ENCODE results near the gene ANKRD40.

The ANKRD40 gene

GRCh38 chr17:50662632-50663225 is 45.0 kb downstream of the ANKRD40 start:
- H3K27me3 ChIP-seq (ENCODE audit: control insufficient read depth in 3 of 3, insufficient read depth in 3 of 3, low read depth in 1 of 3, low read length in 3 of 3): peaks cover 0 to 12% (median 0%) of the 10 kb centered on the region in 3 experiments
- H3K4me1 ChIP-seq (ENCODE audit: control insufficient read depth in 2 of 2, insufficient read depth in 1 of 2, low read depth in 1 of 2, low read length in 2 of 2): peaks cover 3 to 10% of the 10 kb centered on the region in 2 donors
- H3K4me3 ChIP-seq (ENCODE audit: low read length in 2 of 2): no peak overlapping the region
- no peak overlapping the region for H3K9ac ChIP-seq (ENCODE audit: low read depth, low read length, poor library complexity)
- no peak overlapping the region for H3K14ac ChIP-seq (ENCODE audit: low read length)
- no peak overlapping the region for H2BK15ac ChIP-seq (ENCODE audit: low read length)
- H4K8ac ChIP-seq (ENCODE audit: low read depth, low read length): no peak overlapping the region
- no peak for DNase-seq (ENCODE audit: low spot score)
- H4K91ac ChIP-seq (ENCODE audit: low read depth, low read length, poor library complexity): no peak overlapping the region
- no peak overlapping the region for H2AFZ ChIP-seq (ENCODE audit: low read length)
- H3K36me3 ChIP-seq (replicated peaks in 1 of 2; ENCODE audit: control insufficient read depth in 2 of 2, insufficient read depth in 2 of 2, low read length in 2 of 2): no peaks in the 10 kb centered on the region
- no peaks in the 10 kb centered on the region for H3K79me1 ChIP-seq (ENCODE audit: low read depth, low read length)
- H3K4ac ChIP-seq (ENCODE audit: low read length): no peak overlapping the region
- no peak overlapping the region for H2BK120ac ChIP-seq (ENCODE audit: low read depth, low read length)
- H2BK5ac ChIP-seq (ENCODE audit: low read length): no peak overlapping the region
- H3K18ac ChIP-seq (ENCODE audit: low read length): peak overlapping the region; percentile 41
- no peaks in the 10 kb centered on the region for H3K9me3 ChIP-seq (replicated peaks in 1 of 2; ENCODE audit: control insufficient read depth in 2 of 2, insufficient read depth in 1 of 2, low read depth in 1 of 2, low read length in 2 of 2)
- WGBS, 2 donors (ENCODE audit: extremely low coverage in 2 of 2, insufficient read length in 2 of 2, insufficient replicate concordance in 1 of 2): no CpG with 5 or more reads among the region's 9 CpGs
- H3K23ac ChIP-seq (ENCODE audit: low read depth, low read length, poor library complexity): peak overlapping the region; percentile 19
- H2BK12ac ChIP-seq (ENCODE audit: low read length): peak overlapping the region; percentile 52
- no peak overlapping the region for H3K4me2 ChIP-seq (ENCODE audit: insufficient read depth, low read length, poor library complexity, severe bottlenecking)
- H3K27ac ChIP-seq (replicated peaks; ENCODE audit: low read length): no peak overlapping the region
- H2AK5ac ChIP-seq (ENCODE audit: low read depth, low read length): peak overlapping the region; percentile 67

- no peak overlapping the region for H3K14ac ChIP-seq (ENCODE audit: low read length)
- no peak overlapping the region for H3K23ac ChIP-seq (ENCODE audit: low read depth, low read length, poor library complexity)
- no peak overlapping the region for H2BK15ac ChIP-seq (ENCODE audit: low read length)
- no peak overlapping the region for H3K4me2 ChIP-seq (ENCODE audit: insufficient read depth, low read length, poor library complexity, severe bottlenecking)
- H2BK5ac ChIP-seq (ENCODE audit: low read length): no peak overlapping the region
- no peak overlapping the region for H3K9ac ChIP-seq (ENCODE audit: low read depth, low read length, poor library complexity)
- H3K4me3 ChIP-seq (ENCODE audit: low read length in 2 of 2): no peak overlapping the region
- no peaks in the 10 kb centered on the region for H3K36me3 ChIP-seq (replicated peaks in 1 of 2; ENCODE audit: control insufficient read depth in 2 of 2, insufficient read depth in 2 of 2, low read length in 2 of 2)
- H3K27ac ChIP-seq (replicated peaks; ENCODE audit: low read length): no peak overlapping the region
- DNase-seq (ENCODE audit: low spot score): no peak
- no CpG with 5 or more reads among the region's 9 CpGs for WGBS, 2 donors (ENCODE audit: extremely low coverage in 2 of 2, insufficient read length in 2 of 2, insufficient replicate concordance in 1 of 2)
- peaks cover 0 to 21% (median 0%) of the 10 kb centered on the region in 3 experiments for H3K27me3 ChIP-seq (ENCODE audit: control insufficient read depth in 3 of 3, insufficient read depth in 3 of 3, low read depth in 1 of 3, low read length in 3 of 3)
- H3K4ac ChIP-seq (ENCODE audit: low read length): no peak overlapping the region
- H2BK120ac ChIP-seq (ENCODE audit: low read depth, low read length): no peak overlapping the region
- H3K18ac ChIP-seq (ENCODE audit: low read length): peak overlapping the region; percentile 46
- peak overlapping the region; percentile 62 for H2AFZ ChIP-seq (ENCODE audit: low read length)
- H3K79me1 ChIP-seq (ENCODE audit: low read depth, low read length): no peaks in the 10 kb centered on the region
- peaks cover 3 to 10% of the 10 kb centered on the region in 2 donors for H3K4me1 ChIP-seq (ENCODE audit: control insufficient read depth in 2 of 2, insufficient read depth in 1 of 2, low read depth in 1 of 2, low read length in 2 of 2)
- H2AK5ac ChIP-seq (ENCODE audit: low read depth, low read length): peak overlapping the region; percentile 41
- H2BK12ac ChIP-seq (ENCODE audit: low read length): no peak overlapping the region
- H3K9me3 ChIP-seq (replicated peaks in 1 of 2; ENCODE audit: control insufficient read depth in 2 of 2, insufficient read depth in 1 of 2, low read depth in 1 of 2, low read length in 2 of 2): no peaks in the 10 kb centered on the region
- no peak overlapping the region for H4K8ac ChIP-seq (ENCODE audit: low read depth, low read length)
- H4K91ac ChIP-seq (ENCODE audit: low read depth, low read length, poor library complexity): no peak overlapping the region
Observed at GRCh38 chr17:50661795-50662391, 45.8 kb downstream of the ANKRD40 start.

- H2BK12ac ChIP-seq (ENCODE audit: low read length): no peak overlapping the region
- H3K36me3 ChIP-seq (replicated peaks in 1 of 2; ENCODE audit: control insufficient read depth in 2 of 2, insufficient read depth in 2 of 2, low read length in 2 of 2): no peaks in the 10 kb centered on the region
- no peak overlapping the region for H3K27ac ChIP-seq (replicated peaks; ENCODE audit: low read length)
- no peak overlapping the region for H3K14ac ChIP-seq (ENCODE audit: low read length)
- no peak overlapping the region for H3K4me2 ChIP-seq (ENCODE audit: insufficient read depth, low read length, poor library complexity, severe bottlenecking)
- H3K4me1 ChIP-seq (ENCODE audit: control insufficient read depth in 2 of 2, insufficient read depth in 1 of 2, low read depth in 1 of 2, low read length in 2 of 2): peaks cover 3 to 10% of the 10 kb centered on the region in 2 donors
- peak overlapping the region; percentile 62 for H2AFZ ChIP-seq (ENCODE audit: low read length)
- no peak overlapping the region for H3K4me3 ChIP-seq (ENCODE audit: low read length in 2 of 2)
- no peak overlapping the region for H2BK15ac ChIP-seq (ENCODE audit: low read length)
- WGBS, 2 donors (ENCODE audit: extremely low coverage in 2 of 2, insufficient read length in 2 of 2, insufficient replicate concordance in 1 of 2): no CpG with 5 or more reads among the region's 5 CpGs
- H3K4ac ChIP-seq (ENCODE audit: low read length): no peak overlapping the region
- H2BK5ac ChIP-seq (ENCODE audit: low read length): no peak overlapping the region
- H3K9me3 ChIP-seq (replicated peaks in 1 of 2; ENCODE audit: control insufficient read depth in 2 of 2, insufficient read depth in 1 of 2, low read depth in 1 of 2, low read length in 2 of 2): no peaks in the 10 kb centered on the region
- H2AK5ac ChIP-seq (ENCODE audit: low read depth, low read length): no peak overlapping the region
- H3K9ac ChIP-seq (ENCODE audit: low read depth, low read length, poor library complexity): no peak overlapping the region
- H4K91ac ChIP-seq (ENCODE audit: low read depth, low read length, poor library complexity): no peak overlapping the region
- H4K8ac ChIP-seq (ENCODE audit: low read depth, low read length): no peak overlapping the region
- no peak overlapping the region for H2BK120ac ChIP-seq (ENCODE audit: low read depth, low read length)
- H3K27me3 ChIP-seq (ENCODE audit: control insufficient read depth in 3 of 3, insufficient read depth in 3 of 3, low read depth in 1 of 3, low read length in 3 of 3): peaks cover 0 to 22% (median 0%) of the 10 kb centered on the region in 3 experiments
- peak overlapping the region; percentile 20 for H3K18ac ChIP-seq (ENCODE audit: low read length)
- no peak overlapping the region for H3K23ac ChIP-seq (ENCODE audit: low read depth, low read length, poor library complexity)
- H3K79me1 ChIP-seq (ENCODE audit: low read depth, low read length): no peaks in the 10 kb centered on the region
- no peak for DNase-seq (ENCODE audit: low spot score)
Observed at GRCh38 chr17:50661348-50661747, 46.4 kb downstream of the ANKRD40 start.

GRCh38 chr17:50660887-50661345 is 46.8 kb downstream of the ANKRD40 start:
- Histone ChIP-seq H3K4me3 (ENCODE audit: low read length in 2 of 2) (no peak overlapping the region), H3K36me3 (replicated peaks in 1 of 2; ENCODE audit: control insufficient read depth in 2 of 2, insufficient read depth in 2 of 2, low read length in 2 of 2) (no peaks in the 10 kb centered on the region), H2BK15ac (ENCODE audit: low read length) (peak overlapping the region; percentile 53), H3K79me1 (ENCODE audit: low read depth, low read length) (no peaks in the 10 kb centered on the region), H3K27ac (replicated peaks; ENCODE audit: low read length) (no peak overlapping the region), H3K4ac (ENCODE audit: low read length) (no peak overlapping the region), H2AFZ (ENCODE audit: low read length) (no peak overlapping the region), H3K14ac (ENCODE audit: low read length) (no peak overlapping the region), H2BK12ac (ENCODE audit: low read length) (peak overlapping the region; percentile 47), H3K4me2 (ENCODE audit: insufficient read depth, low read length, poor library complexity, severe bottlenecking) (no peak overlapping the region), H3K9ac (ENCODE audit: low read depth, low read length, poor library complexity) (peak overlapping the region; percentile 25), H2BK120ac (ENCODE audit: low read depth, low read length) (no peak overlapping the region), H3K23ac (ENCODE audit: low read depth, low read length, poor library complexity) (no peak overlapping the region), H2BK5ac (ENCODE audit: low read length) (no peak overlapping the region), H3K9me3 (replicated peaks in 1 of 2; ENCODE audit: control insufficient read depth in 2 of 2, insufficient read depth in 1 of 2, low read depth in 1 of 2, low read length in 2 of 2) (no peaks in the 10 kb centered on the region), H4K8ac (ENCODE audit: low read depth, low read length) (no peak overlapping the region), H2AK5ac (ENCODE audit: low read depth, low read length) (peak overlapping the region; percentile 88), H3K4me1 (ENCODE audit: control insufficient read depth in 2 of 2, insufficient read depth in 1 of 2, low read depth in 1 of 2, low read length in 2 of 2) (peaks cover 3 to 10% of the 10 kb centered on the region in 2 donors), H4K91ac (ENCODE audit: low read depth, low read length, poor library complexity) (no peak overlapping the region), H3K18ac (ENCODE audit: low read length) (peak overlapping the region; percentile 21), H3K27me3 (ENCODE audit: control insufficient read depth in 3 of 3, insufficient read depth in 3 of 3, low read depth in 1 of 3, low read length in 3 of 3) (peaks cover 0 to 22% (median 0%) of the 10 kb centered on the region in 3 experiments)
- WGBS, 2 donors (ENCODE audit: extremely low coverage in 2 of 2, insufficient read length in 2 of 2, insufficient replicate concordance in 1 of 2): no CpG with 5 or more reads among the region's 10 CpGs
- no peak for DNase-seq (ENCODE audit: low spot score)

Measured in neuronal stem cell (in vitro differentiated cells).